Activated T-helper 1 cell treated with Interleukin-2 at 50 U/mL for 16 hours (primary cell): ENCODE data around the gene DSCAML1.

Source experiments
- DNase-seq: peaks from one replicate; pipeline ENCODE4 v3.0.0-alpha.2; 2020; ENCODE audit warnings: low read depth

DSCAML1 gene

DNA sequence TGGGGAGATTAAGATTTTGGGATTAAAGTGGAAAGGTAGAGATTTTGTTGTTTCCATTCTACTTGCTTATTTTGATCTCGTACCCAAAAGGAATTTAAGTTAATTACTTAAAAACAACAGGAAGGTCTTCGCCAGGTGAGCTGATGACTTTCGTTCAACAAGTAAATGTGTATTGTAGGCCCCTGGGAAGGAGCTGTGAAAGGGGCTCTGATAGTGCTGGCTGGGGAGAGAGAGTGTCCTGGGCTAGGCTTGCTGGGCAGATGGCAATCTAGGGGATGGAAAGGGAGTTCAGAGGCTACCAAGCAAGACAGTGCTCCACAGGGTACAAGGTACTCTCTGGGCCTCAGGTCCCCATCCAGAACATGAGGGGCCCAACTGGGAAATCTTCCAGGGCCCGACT lies 279.9 kb downstream of the DSCAML1 start:
- no peak for DNase-seq

DNA sequence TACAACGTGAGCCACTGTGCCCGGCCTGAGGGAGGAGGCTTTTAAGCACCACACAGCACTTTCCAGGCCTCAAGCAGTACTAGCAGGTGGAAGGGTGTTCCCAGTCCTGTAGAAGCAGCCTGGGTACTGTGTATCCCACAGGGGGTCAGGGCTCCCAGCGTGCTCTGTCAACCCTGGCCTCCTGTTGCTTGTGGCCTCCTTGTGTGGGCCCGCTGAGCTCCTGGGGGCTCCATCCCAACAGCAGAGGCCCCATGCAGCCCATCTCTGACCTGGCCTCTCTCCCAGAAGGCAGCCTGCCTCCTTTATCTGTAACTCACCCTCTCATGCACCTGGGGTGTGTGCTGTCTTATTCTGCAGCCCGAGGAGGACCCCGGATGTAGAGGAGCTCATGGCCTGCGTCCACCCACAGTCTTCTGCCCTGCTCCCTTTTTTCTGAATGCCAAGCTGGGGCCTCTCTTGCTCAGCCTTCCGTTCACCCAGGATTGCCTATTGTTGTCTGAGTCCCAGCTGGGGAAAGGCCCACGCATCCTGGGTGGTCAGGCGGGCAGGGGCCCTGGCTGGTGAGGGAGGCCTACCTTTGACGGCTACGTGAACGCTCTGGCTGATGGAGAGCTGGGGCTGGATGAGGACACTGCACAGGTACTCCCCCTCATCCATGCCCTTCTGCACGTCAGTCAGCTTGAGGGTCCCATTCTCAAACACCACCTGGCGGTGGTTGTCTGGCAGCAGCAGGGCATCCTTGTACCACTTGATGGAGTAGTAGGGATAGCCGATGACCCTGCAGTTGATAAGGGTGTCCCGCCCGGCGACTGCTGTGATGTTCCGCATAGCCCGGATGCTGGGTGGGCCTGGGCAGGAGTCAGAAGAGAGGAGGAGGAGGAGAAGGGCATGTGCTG lies 280.9 kb downstream of the DSCAML1 start:
- DNase-seq: no peak

- DNase-seq: no peak
Measured at GRCh38 chr11:117514256-117514655, 282.8 kb downstream of the DSCAML1 start.

GRCh38 chr11:117513666-117514065 lies 283.4 kb downstream of the DSCAML1 start:
- no peak for DNase-seq

DNA sequence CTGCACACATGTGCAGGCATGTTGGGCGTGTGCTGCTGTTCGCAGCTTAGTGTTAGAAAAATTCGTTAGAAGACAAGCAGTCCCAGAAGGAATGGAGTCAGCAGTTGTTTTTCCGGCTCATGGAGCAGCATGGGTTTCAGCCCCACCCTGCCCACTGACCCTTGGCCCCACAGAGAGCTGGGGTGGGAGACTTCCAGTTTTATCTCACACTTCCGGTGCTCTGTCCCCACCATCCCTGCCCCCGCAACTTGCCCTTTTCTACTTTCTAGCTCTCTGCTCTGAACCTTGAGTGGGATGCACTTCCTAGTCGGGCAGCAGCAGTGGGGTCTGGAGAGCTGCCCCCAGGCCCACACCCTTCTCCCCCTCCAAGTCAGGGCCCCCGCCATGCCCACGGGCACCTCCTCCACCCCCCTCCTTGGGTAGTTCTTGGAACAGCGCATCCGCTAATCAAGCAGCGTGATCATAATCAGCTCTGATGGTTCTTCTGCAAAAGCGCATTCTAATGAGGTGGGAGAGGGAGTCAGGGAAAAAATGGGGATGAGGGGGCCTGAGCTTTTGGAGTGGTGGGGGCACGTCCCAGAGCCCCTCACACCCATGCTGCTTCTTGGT lies 285.0 kb downstream of the DSCAML1 start:
- no peak for DNase-seq

- no peak for DNase-seq
Measured at GRCh38 chr11:117511483-117511930, 285.5 kb downstream of the DSCAML1 start.

DNA sequence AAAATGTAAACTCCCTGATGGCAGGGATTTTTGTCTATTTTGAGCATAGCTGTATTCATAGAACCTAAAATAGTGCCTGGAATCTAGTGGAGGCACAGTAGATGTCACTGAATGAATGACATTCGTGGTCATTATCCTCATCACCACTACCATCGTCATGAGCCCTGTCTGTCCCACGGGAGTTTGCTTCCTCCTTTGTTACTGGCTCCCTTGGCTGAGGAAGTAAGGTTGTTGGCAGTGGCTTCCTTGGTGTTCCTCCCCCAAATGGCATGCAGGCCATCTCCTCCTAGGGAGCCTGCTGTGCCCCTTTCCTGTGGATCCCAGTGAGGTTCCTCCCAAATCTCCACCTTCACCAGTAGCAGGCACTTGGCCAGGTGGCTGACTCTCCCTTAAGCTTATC lies 286.4 kb downstream of the DSCAML1 start:
- no peak for DNase-seq

DNA sequence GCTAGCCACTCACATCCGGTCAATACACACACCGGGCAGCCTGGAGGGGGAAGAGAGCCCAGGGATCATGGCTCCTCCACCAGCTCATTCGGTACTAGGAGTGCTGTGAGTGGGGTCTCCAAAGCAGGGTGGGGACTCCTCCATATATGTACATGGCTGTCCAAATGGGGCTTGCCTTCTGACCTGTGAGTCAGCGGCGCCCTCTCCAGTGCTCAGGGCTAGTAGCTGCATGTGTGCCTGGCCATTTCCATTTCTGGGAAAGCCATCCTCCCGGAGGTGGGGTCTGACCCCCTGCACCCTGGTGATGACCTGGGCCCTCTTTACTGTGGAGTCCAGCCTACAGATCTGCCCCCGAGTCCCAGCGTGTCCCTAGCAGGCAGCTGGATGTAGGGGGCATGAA lies 287.5 kb downstream of the DSCAML1 start:
- DNase-seq: no peak

- no peak for DNase-seq
Measured at GRCh38 chr11:117506971-117507370, 290.0 kb downstream of the DSCAML1 start.

DNA sequence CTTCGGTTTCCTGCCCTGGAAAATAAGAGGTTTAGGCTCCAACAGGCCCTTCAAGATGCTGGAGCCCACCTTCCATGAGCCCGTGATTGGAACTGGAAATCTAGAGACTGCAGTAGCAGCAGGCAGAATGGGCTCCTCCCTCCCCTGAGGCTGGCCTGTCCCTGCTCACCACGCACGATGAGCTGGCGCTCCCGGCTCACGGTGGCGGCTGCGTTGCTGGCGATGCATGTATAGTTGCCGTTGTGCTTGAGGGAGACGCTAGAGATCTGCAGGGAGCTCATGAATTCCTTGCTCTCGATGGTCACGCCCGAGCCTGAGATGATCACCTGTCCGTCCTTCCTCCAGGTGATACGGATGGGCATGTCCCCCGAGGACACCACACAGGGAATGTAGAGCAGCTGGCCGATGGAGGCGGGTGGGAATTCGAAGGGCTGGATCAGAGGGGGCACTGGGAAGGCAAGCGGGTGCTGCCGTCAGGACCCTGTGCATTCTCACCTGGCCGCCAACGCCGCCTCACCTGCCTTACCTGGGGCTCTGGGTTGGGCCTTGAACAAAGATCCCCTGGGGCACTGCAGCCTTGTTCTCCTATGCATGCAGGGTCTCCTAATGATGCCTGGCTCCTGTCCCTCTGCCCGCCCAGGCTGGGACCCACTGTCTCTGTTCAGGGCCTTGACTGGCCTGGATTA lies 291.6 kb downstream of the DSCAML1 start:
- no peak for DNase-seq

DNA sequence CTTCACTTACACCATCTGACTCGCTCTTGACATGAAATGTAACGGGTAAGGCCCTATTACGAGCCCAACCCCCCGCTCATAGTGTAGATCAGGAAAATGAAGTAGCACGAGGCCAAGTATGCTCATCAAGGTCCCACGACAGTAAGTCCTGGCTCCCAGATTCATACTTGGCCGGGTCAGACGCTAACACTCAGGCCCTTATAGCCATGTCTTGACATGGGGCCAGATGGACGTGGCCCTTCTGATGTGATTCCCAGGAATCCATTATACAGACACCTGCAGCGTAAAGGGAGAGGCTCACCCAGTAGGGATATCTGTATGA lies 294.3 kb downstream of the DSCAML1 start:
- DNase-seq: no peak

DNA sequence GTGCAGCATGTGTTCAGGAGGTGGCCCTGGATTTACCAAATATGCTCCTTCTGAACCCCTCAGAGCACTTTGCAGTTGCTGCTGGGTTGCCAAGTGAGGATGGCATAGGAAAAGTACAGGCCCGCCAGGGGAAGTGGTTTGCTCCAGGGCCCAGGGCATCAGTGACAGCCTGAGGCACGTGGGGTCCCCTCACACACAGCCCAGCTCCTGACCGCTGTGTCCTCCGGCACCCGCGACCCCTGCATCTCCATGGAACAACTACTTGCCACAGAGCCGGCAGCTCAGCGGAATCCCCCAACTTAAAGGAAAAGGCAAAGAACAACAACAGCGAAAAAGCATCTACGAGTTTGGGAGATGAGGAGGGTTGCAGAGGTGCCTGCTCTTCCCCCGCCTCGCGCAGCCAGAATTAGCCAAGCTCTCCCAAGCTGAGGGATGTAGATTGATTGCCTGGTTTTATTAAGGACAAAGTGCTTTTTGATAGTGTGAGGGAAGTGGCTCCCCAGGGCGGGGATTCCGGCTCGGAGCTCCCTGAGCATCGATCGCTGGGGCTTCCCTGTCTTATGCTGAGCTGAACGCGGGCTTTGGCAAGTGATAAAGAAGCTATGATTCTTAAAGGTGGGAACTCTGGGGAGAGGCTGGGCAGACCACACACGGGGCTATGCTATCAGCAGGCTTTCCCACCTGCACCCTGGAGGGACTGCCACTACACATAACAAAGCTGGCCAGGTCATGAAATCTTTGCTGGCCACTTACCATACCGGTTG lies 294.8 kb downstream of the DSCAML1 start:
- no peak for DNase-seq

DNA sequence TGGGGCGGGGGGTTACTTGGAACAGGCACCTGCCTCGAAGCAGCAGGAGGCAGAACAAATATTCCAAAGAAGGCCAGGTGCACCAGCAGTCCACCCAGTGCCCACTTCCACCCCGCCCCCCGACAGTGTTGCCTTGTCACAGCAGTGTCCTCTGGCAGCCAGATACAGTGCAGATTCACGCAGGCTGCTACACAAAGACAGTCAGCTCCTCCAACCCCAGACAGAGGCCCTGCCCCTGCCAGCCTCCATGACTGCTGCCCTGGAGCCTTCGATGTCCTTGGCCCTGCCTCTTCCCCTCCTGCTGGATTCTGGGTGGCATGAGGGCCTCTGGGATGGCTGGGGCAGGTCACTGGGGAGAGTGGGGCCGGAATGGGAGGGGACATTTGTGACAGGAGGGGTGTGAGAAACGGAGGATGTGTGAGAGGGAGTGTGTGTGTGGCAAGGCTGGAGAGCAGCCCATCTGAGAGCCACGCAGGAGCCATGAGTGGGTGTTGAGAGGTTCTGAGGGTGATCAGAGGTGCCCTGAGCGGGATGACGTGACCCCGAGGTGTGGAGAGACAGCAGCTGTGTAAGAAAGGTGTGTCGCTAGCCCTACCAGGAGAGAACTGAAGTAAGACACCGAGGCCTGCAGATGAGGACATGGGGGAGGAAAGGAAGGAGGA lies 295.6 kb downstream of the DSCAML1 start:
- no peak for DNase-seq

- no peak for DNase-seq
Measured at GRCh38 chr11:117498791-117499190, 298.2 kb downstream of the DSCAML1 start.

DNA sequence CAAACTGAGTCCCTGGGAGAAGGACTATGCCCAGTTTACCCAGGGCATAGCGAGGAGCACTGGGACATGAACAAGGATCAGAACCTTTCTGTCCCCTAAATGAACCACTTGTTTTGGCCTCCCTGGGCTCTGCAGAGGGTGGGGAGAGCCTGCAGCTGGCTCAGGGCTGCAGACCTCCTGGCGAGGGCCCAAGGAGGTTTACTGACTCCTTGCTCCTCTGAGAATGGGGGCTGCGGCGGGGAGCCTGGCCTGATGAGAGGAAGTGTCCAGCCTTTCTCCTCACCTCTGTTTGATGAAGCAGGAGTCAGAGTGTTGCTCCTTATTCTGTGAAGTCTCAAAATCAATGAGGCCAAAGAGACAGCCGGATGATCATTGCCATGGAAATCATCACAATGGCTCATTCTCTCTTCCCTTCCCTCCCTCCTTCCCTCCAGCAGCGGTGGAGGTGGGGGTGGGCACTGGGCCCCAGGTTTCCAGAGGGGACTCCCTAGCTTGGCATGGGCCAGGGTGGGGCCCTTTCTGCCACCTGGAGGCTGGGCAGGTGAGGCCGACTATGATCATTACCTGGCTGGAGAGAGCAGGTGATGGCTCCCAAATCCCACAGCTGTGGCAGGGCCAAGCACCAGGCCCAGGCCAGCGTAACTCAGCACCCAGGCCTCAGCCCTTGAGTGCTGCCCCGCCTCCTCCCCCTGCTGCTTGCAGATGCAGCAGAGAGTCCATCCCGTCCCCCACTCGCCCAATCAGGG lies 299.6 kb downstream of the DSCAML1 start:
- DNase-seq: no peak

- no peak for DNase-seq
Measured at GRCh38 chr11:117495357-117495756, 301.7 kb downstream of the DSCAML1 start.

GRCh38 chr11:117492578-117493251 lies 304.3 kb downstream of the DSCAML1 start:
- DNase-seq: no peak

- DNase-seq: no peak
Measured at GRCh38 chr11:117490911-117491310, 306.1 kb downstream of the DSCAML1 start.

DNA sequence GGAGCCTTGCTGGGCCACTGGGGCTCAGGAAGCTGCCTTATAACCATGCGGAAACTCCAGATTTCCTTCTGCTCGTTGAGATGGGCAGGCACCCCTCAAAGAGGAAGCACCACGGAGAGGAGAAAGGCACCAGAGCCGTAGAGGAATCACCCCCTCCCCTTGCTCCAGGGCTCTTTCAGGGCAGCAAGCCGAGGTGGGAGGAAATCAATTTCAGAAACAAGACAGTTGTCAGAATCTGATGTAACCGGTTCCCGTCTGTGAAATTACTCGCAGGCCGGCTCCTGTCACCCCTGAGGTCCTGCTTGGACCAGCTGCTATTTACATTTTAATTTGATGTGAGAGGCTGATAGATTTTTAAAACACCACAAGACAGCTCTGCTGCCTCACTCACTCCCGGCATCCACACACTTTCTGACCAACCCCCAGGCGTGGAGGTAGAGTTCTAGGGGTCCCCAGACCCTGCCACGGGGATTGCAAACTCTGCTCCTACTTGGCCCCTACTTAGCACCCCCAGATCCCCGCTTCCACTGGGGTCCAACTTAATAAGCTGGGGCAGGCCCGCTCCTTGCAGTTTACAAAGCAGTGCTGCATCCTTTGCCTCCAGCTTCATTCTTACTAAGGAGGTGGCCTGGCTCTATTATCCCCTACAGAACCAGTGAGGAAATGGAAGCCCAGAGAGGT lies 306.9 kb downstream of the DSCAML1 start:
- no peak for DNase-seq
